ENCODE measurements around the gene MYO10.

- TF ChIP-seq GRHL2 (CRISPR knock-in tag; IDR thresholded peaks at IDR 0.05; ENCODE audit: insufficient replicate concordance, severe bottlenecking): no peak
- TF ChIP-seq CTCF (IDR thresholded peaks at IDR 0.05): peak; percentile 72
- no peak for TF ChIP-seq CREM (CRISPR knock-in tag; IDR thresholded peaks at IDR 0.05)
- TF ChIP-seq TCF7 (CRISPR knock-in tag; IDR thresholded peaks at IDR 0.05; ENCODE audit: low read depth): no peak
- no peak for TF ChIP-seq ATF6 (CRISPR knock-in tag; IDR thresholded peaks at IDR 0.05)
- TF ChIP-seq MAX (CRISPR knock-in tag; IDR thresholded peaks at IDR 0.05): no peak
- no peak for TF ChIP-seq SMAD4 (CRISPR knock-in tag; IDR thresholded peaks at IDR 0.05)
- no peak for TF ChIP-seq ESRRA (CRISPR knock-in tag; IDR thresholded peaks at IDR 0.05; ENCODE audit: borderline replicate concordance)
- TF ChIP-seq USF2 (CRISPR knock-in tag; IDR thresholded peaks at IDR 0.05): no peak
- TF ChIP-seq NFYB (CRISPR knock-in tag; conservative IDR thresholded peaks at IDR 0.05; ENCODE audit: low read depth): no peak
Measured at GRCh38 chr5:16791036-16791705, 144.9 kb downstream of the MYO10 start.
